Body of pancreas (tissue), 4 donors: ENCODE measurements around the gene DAB2IP.

ENCODE experiments used
- POLR2A ChIP-seq, 3 donors: fragments of 450-650 bp; IDR thresholded peaks; one replicate each; pipeline ENCODE4 v1.6.1; 2016; ENCODE audit warnings: antibody characterized with exemption in 3 of 3, mild to moderate bottlenecking in 2 of 3
- TF ChIP-seq, protein P1 (sequence below), 7 experiments: fragments of 450-650 bp in 4 of 7; fragments of 200-600 bp in 3 of 7; sonication (generic) in 3 of 7; IDR thresholded peaks; one replicate each; pipeline ENCODE4 v1.5.1; 2016 to 2019; ENCODE audit warnings: antibody characterized with exemption in 7 of 7

DNA sequence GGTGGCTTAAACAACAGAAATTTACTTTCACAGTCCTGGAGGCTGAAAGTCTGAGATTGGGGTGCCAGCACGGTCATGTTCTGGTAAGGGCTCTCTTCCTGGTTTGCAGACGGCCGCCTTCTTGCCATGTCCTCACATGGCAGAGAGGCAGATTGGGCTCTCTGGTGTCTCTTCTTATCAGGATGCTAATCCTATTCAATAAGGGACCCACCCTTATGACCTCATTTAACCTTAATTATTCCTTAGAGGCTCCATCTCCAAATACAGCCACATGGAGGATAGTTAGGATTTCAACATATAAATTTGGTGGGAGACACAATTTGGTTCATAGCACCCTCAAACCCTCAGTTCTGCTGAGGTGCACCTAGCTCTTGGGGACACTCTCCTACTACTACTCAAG lies 180.4 kb downstream of the DAB2IP start:
- TF ChIP-seq, protein P1, sequence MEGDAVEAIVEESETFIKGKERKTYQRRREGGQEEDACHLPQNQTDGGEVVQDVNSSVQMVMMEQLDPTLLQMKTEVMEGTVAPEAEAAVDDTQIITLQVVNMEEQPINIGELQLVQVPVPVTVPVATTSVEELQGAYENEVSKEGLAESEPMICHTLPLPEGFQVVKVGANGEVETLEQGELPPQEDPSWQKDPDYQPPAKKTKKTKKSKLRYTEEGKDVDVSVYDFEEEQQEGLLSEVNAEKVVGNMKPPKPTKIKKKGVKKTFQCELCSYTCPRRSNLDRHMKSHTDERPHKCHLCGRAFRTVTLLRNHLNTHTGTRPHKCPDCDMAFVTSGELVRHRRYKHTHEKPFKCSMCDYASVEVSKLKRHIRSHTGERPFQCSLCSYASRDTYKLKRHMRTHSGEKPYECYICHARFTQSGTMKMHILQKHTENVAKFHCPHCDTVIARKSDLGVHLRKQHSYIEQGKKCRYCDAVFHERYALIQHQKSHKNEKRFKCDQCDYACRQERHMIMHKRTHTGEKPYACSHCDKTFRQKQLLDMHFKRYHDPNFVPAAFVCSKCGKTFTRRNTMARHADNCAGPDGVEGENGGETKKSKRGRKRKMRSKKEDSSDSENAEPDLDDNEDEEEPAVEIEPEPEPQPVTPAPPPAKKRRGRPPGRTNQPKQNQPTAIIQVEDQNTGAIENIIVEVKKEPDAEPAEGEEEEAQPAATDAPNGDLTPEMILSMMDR (IDR thresholded peaks at IDR 0.05), result no peak
- no peak for TF ChIP-seq POLR2A (IDR thresholded peaks at IDR 0.05)
